Measurements from ENCODE around the gene LCN1.

- TF ChIP-seq CTCF (IDR thresholded peaks at IDR 0.05) (no peak), POLR2A (IDR thresholded peaks at IDR 0.05) (no peak), EP300 (IDR thresholded peaks at IDR 0.05; ENCODE audit: low read depth) (no peak), POLR2AphosphoS5 (IDR thresholded peaks at IDR 0.05) (no peak)
Measured at GRCh38 chr9:135555203-135555602, 34.0 kb downstream of the LCN1 start.

Measured in transverse colon (tissue), 4 donors.